Measurements from ENCODE around the gene SEMA5B.
A peak's percentile ranks its signal among the peaks of the same experiment; 100 is the strongest.

Gene SEMA5B

GRCh38 chr3:122912772-122913538 lies 114.6 kb downstream of the SEMA5B start:
- H3K4me2 ChIP-seq (ENCODE audit: low read length), result no peak overlapping the region
- H3K27me3 ChIP-seq (ENCODE audit: insufficient read depth, low read length), result no peaks in the 10 kb centered on the region
- no CpG with 5 or more reads among the region's 76 CpGs for WGBS (ENCODE audit: extremely low coverage, insufficient coverage, insufficient read length)
- H2BK120ac ChIP-seq (ENCODE audit: insufficient read depth, low read length, poor library complexity), result no peak overlapping the region
- H3K27ac ChIP-seq (ENCODE audit: low read depth, low read length), result no peak overlapping the region
- no peak for DNase-seq
- H3K18ac ChIP-seq (ENCODE audit: low read length), result no peak overlapping the region
- H3K79me1 ChIP-seq (ENCODE audit: low read length), result no peaks in the 10 kb centered on the region
- no peak overlapping the region for H2AFZ ChIP-seq (ENCODE audit: insufficient read depth, low read length, poor library complexity)
- no peak overlapping the region for H3K23ac ChIP-seq (ENCODE audit: low read length)
- peaks cover 3% of the 10 kb centered on the region for H3K9me3 ChIP-seq (ENCODE audit: insufficient read depth, low read depth, low read length)
- no peaks in the 10 kb centered on the region for H3K36me3 ChIP-seq (ENCODE audit: control insufficient read depth in 1 of 2, insufficient read depth in 2 of 2, low read length in 2 of 2)
- H4K8ac ChIP-seq (ENCODE audit: low read depth, low read length), result no peak overlapping the region
- no peak overlapping the region for H4K91ac ChIP-seq (ENCODE audit: low read depth, low read length)
- no peak overlapping the region for H3K4me3 ChIP-seq (ENCODE audit: low read depth, low read length)
- no peak overlapping the region for H2AK5ac ChIP-seq (ENCODE audit: low read length)
- no peak overlapping the region for H2BK12ac ChIP-seq (ENCODE audit: low read length)
- no peak overlapping the region for H4K12ac ChIP-seq (ENCODE audit: low read depth, low read length)
- H3K9ac ChIP-seq (ENCODE audit: low read length), result no peak overlapping the region
- H3K4ac ChIP-seq (ENCODE audit: low read depth, low read length), result no peak overlapping the region
- no peak overlapping the region for H3K14ac ChIP-seq (ENCODE audit: low read length)
- H3K79me2 ChIP-seq (ENCODE audit: control insufficient read depth, insufficient read depth, low read length, poor library complexity), result no peaks in the 10 kb centered on the region
- H2BK5ac ChIP-seq (ENCODE audit: low read depth, low read length, poor library complexity), result no peak overlapping the region
- H3K4me1 ChIP-seq (ENCODE audit: control insufficient read depth in 1 of 2, insufficient read depth in 2 of 2, low read length in 2 of 2), result no peaks in the 10 kb centered on the region

- no peak overlapping the region for H3K14ac ChIP-seq (ENCODE audit: low read length)
- no peaks in the 10 kb centered on the region for H3K27me3 ChIP-seq (ENCODE audit: insufficient read depth, low read length)
- no peak overlapping the region for H2BK120ac ChIP-seq (ENCODE audit: insufficient read depth, low read length, poor library complexity)
- H3K9ac ChIP-seq (ENCODE audit: low read length), result no peak overlapping the region
- no peak overlapping the region for H3K23ac ChIP-seq (ENCODE audit: low read length)
- no peak overlapping the region for H2AK5ac ChIP-seq (ENCODE audit: low read length)
- no peak overlapping the region for H3K27ac ChIP-seq (ENCODE audit: low read depth, low read length)
- H2BK5ac ChIP-seq (ENCODE audit: low read depth, low read length, poor library complexity), result no peak overlapping the region
- H3K36me3 ChIP-seq (ENCODE audit: control insufficient read depth in 1 of 2, insufficient read depth in 2 of 2, low read length in 2 of 2), result no peaks in the 10 kb centered on the region
- no peaks in the 10 kb centered on the region for H3K79me1 ChIP-seq (ENCODE audit: low read length)
- no peaks in the 10 kb centered on the region for H3K79me2 ChIP-seq (ENCODE audit: control insufficient read depth, insufficient read depth, low read length, poor library complexity)
- no peak overlapping the region for H4K91ac ChIP-seq (ENCODE audit: low read depth, low read length)
- H4K12ac ChIP-seq (ENCODE audit: low read depth, low read length), result no peak overlapping the region
- H3K4me2 ChIP-seq (ENCODE audit: low read length), result no peak overlapping the region
- H3K4ac ChIP-seq (ENCODE audit: low read depth, low read length), result no peak overlapping the region
- no peaks in the 10 kb centered on the region for H3K4me1 ChIP-seq (ENCODE audit: control insufficient read depth in 1 of 2, insufficient read depth in 2 of 2, low read length in 2 of 2)
- H2BK12ac ChIP-seq (ENCODE audit: low read length), result no peak overlapping the region
- H2AFZ ChIP-seq (ENCODE audit: insufficient read depth, low read length, poor library complexity), result no peak overlapping the region
- H3K18ac ChIP-seq (ENCODE audit: low read length), result no peak overlapping the region
- WGBS (ENCODE audit: extremely low coverage, insufficient coverage, insufficient read length), result no CpG with 5 or more reads among the region's 16 CpGs
- DNase-seq, result no peak
- H4K8ac ChIP-seq (ENCODE audit: low read depth, low read length), result no peak overlapping the region
- peaks cover 3% of the 10 kb centered on the region for H3K9me3 ChIP-seq (ENCODE audit: insufficient read depth, low read depth, low read length)
- peak overlapping the region; percentile 31 for H3K4me3 ChIP-seq (ENCODE audit: low read depth, low read length)
Measured at GRCh38 chr3:122911901-122912300, 115.7 kb downstream of the SEMA5B start.

GRCh38 chr3:122908251-122908650 lies 119.3 kb downstream of the SEMA5B start:
- no peak overlapping the region for H3K27ac ChIP-seq (ENCODE audit: low read depth, low read length)
- no peaks in the 10 kb centered on the region for H3K27me3 ChIP-seq (ENCODE audit: insufficient read depth, low read length)
- DNase-seq, result peak; percentile 49 to 69
- H3K9me3 ChIP-seq (ENCODE audit: insufficient read depth, low read depth, low read length), result peaks cover 3% of the 10 kb centered on the region
- H3K79me1 ChIP-seq (ENCODE audit: low read length), result no peaks in the 10 kb centered on the region
- no peak overlapping the region for H4K91ac ChIP-seq (ENCODE audit: low read depth, low read length)
- no peak overlapping the region for H2BK5ac ChIP-seq (ENCODE audit: low read depth, low read length, poor library complexity)
- H3K36me3 ChIP-seq (ENCODE audit: control insufficient read depth in 1 of 2, insufficient read depth in 2 of 2, low read length in 2 of 2), result no peaks in the 10 kb centered on the region
- WGBS (ENCODE audit: extremely low coverage, insufficient coverage, insufficient read length), result no CpG with 5 or more reads among the region's 3 CpGs
- no peak overlapping the region for H3K4me2 ChIP-seq (ENCODE audit: low read length)
- no peak overlapping the region for H4K8ac ChIP-seq (ENCODE audit: low read depth, low read length)
- no peak overlapping the region for H3K18ac ChIP-seq (ENCODE audit: low read length)
- H3K23ac ChIP-seq (ENCODE audit: low read length), result no peak overlapping the region
- no peak overlapping the region for H3K14ac ChIP-seq (ENCODE audit: low read length)
- no peaks in the 10 kb centered on the region for H3K4me1 ChIP-seq (ENCODE audit: control insufficient read depth in 1 of 2, insufficient read depth in 2 of 2, low read length in 2 of 2)
- H3K4ac ChIP-seq (ENCODE audit: low read depth, low read length), result no peak overlapping the region
- H2BK120ac ChIP-seq (ENCODE audit: insufficient read depth, low read length, poor library complexity), result no peak overlapping the region
- H4K12ac ChIP-seq (ENCODE audit: low read depth, low read length), result no peak overlapping the region
- no peak overlapping the region for H3K9ac ChIP-seq (ENCODE audit: low read length)
- H2AFZ ChIP-seq (ENCODE audit: insufficient read depth, low read length, poor library complexity), result no peak overlapping the region
- H3K4me3 ChIP-seq (ENCODE audit: low read depth, low read length), result no peak overlapping the region
- H2AK5ac ChIP-seq (ENCODE audit: low read length), result no peak overlapping the region
- H3K79me2 ChIP-seq (ENCODE audit: control insufficient read depth, insufficient read depth, low read length, poor library complexity), result no peaks in the 10 kb centered on the region
- no peak overlapping the region for H2BK12ac ChIP-seq (ENCODE audit: low read length)

GRCh38 chr3:122907471-122907870 lies 120.1 kb downstream of the SEMA5B start:
- H3K4me2 ChIP-seq (ENCODE audit: low read length), result no peak overlapping the region
- WGBS (ENCODE audit: extremely low coverage, insufficient coverage, insufficient read length), result no CpG with 5 or more reads among the region's 4 CpGs
- H3K4me3 ChIP-seq (ENCODE audit: low read depth, low read length), result no peak overlapping the region

More at GRCh38 chr3:122907471-122907870, 120.1 kb downstream of the SEMA5B start:
- no peaks in the 10 kb centered on the region for H3K79me2 ChIP-seq (ENCODE audit: control insufficient read depth, insufficient read depth, low read length, poor library complexity)
- H3K14ac ChIP-seq (ENCODE audit: low read length), result no peak overlapping the region
- no peak overlapping the region for H3K4ac ChIP-seq (ENCODE audit: low read depth, low read length)
- no peaks in the 10 kb centered on the region for H3K79me1 ChIP-seq (ENCODE audit: low read length)
- H3K36me3 ChIP-seq (ENCODE audit: control insufficient read depth in 1 of 2, insufficient read depth in 2 of 2, low read length in 2 of 2), result no peaks in the 10 kb centered on the region
- H4K8ac ChIP-seq (ENCODE audit: low read depth, low read length), result no peak overlapping the region
- no peak overlapping the region for H3K27ac ChIP-seq (ENCODE audit: low read depth, low read length)
- H4K12ac ChIP-seq (ENCODE audit: low read depth, low read length), result no peak overlapping the region
- H2AK5ac ChIP-seq (ENCODE audit: low read length), result no peak overlapping the region
- no peaks in the 10 kb centered on the region for H3K4me1 ChIP-seq (ENCODE audit: control insufficient read depth in 1 of 2, insufficient read depth in 2 of 2, low read length in 2 of 2)
- H2BK12ac ChIP-seq (ENCODE audit: low read length), result no peak overlapping the region
- H3K27me3 ChIP-seq (ENCODE audit: insufficient read depth, low read length), result no peaks in the 10 kb centered on the region
- no peak overlapping the region for H4K91ac ChIP-seq (ENCODE audit: low read depth, low read length)
- H2AFZ ChIP-seq (ENCODE audit: insufficient read depth, low read length, poor library complexity), result no peak overlapping the region
- H3K23ac ChIP-seq (ENCODE audit: low read length), result no peak overlapping the region
- H3K9ac ChIP-seq (ENCODE audit: low read length), result no peak overlapping the region
- H3K18ac ChIP-seq (ENCODE audit: low read length), result no peak overlapping the region
- no peak overlapping the region for H2BK120ac ChIP-seq (ENCODE audit: insufficient read depth, low read length, poor library complexity)
- no peak overlapping the region for H2BK5ac ChIP-seq (ENCODE audit: low read depth, low read length, poor library complexity)
- no peak for DNase-seq
- H3K9me3 ChIP-seq (ENCODE audit: insufficient read depth, low read depth, low read length), result peaks cover 3% of the 10 kb centered on the region
